Globus pallidus (tissue), 1 donor: Measurements from ENCODE around the gene OSGEP.

Experiments used
- DNase-seq: peaks from one replicate; pipeline ENCODE4 v3.0.0-alpha.2; 2015; ENCODE audit warnings: low spot score

Gene OSGEP

DNA sequence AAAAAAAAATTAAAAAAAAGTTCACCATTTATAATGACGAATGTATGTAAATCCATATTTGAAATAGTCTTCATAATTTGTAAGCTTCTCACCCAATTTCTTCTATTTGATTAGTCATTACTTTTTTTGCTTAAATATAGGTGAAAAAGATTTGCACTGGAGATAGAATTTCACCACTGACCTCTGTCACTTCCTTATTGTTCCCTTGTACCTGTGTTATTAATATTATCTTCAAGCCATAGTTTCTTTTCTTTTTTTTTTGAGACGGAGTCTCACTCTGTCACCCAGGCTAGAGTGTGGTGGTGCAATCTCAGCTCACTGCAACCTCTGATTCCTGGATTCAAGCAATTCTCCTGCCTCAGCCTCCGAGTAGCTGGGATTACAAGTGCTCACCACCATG is 57.1 kb downstream of the OSGEP start:
- DNase-seq = no peak
